ENCODE measurements around the gene ZBTB40. TPM values are rescaled to one million over a fixed set of nuclear protein-coding genes. Genes with fewer than 3 reads are reported as not detected.

The ZBTB40 gene
- total and polyA plus RNA-seq, 9 of the 15 experiments (the other 6 are each of a cell fraction or from before 2014, with no cell fraction given): 2.6 to 26.0 (median 18.8) TPM

DNA sequence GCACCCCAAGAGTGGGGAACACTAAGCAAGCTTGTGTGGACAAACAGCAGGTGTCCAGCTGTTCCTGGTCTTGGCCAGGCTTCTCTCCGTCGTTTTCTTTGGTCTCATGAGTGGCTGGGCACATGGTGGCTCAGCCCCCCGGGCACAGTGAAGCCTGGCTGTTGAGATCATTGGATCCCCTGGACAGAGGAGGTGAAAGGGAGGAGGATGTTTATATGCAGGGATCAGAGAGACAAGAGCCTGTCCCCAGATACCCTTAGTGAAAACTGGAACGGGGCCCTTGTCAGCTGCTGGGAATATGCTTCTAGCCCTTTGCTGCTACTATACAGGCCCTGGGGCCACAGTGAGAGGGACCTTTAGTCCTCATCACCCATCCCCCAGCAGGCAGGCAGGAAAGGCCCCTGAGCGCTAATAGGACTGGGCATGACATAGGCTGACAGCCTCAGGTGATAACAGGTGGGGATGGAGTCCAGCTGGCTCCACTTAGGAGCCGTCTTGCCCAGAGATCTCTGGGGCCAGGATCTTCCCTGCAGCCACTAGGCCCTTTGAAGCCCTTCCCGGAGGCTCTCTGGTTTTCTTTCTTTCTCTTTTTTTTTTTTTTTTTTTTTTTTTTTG is 128.0 kb downstream of the ZBTB40 start (continued):
- TF ChIP-seq, protein P1, sequence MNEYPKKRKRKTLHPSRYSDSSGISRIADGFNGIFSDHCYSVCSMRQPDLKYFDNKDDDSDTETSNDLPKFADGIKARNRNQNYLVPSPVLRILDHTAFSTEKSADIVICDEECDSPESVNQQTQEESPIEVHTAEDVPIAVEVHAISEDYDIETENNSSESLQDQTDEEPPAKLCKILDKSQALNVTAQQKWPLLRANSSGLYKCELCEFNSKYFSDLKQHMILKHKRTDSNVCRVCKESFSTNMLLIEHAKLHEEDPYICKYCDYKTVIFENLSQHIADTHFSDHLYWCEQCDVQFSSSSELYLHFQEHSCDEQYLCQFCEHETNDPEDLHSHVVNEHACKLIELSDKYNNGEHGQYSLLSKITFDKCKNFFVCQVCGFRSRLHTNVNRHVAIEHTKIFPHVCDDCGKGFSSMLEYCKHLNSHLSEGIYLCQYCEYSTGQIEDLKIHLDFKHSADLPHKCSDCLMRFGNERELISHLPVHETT (CRISPR knock-in tag; conservative IDR thresholded peaks at IDR 0.05 in 1 of 2, IDR thresholded peaks at IDR 0.05 in 1 of 2): no peak

Other genes starting within 250 kb of the ZBTB40 start
- not detected in 2 replicates for gene EPHA8, start 111.6 kb downstream of the ZBTB40 start, total RNA-seq (2014; rRNA removed)
- gene EPHA8, start 111.6 kb downstream of the ZBTB40 start, total RNA-seq (2014; rRNA removed; fragmentation: Illumina TruSeq; extraction: Trizol): not detected in 2 replicates
- not detected in 2 replicates for gene EPHA8, start 111.6 kb downstream of the ZBTB40 start, total RNA-seq (2015; rRNA removed; fragmentation: Illumina TruSeq; extraction: Trizol)
- not detected in 2 replicates for gene EPHA8, start 111.6 kb downstream of the ZBTB40 start, total RNA-seq (2021)
- not detected in 2 replicates for gene EPHA8, start 111.6 kb downstream of the ZBTB40 start, polyA plus RNA-seq (2011; rRNA removed)
- not detected in 2 replicates for gene EPHA8, start 111.6 kb downstream of the ZBTB40 start, polyA plus RNA-seq (2014; fragmentation: Illumina TruSeq; extraction: Trizol)
- gene EPHA8, start 111.6 kb downstream of the ZBTB40 start, polyA plus RNA-seq (2014; fragmentation: Nextera tagmentation; extraction: Ambion mirVana): not detected
- not detected in 2 replicates for gene EPHA8, start 111.6 kb downstream of the ZBTB40 start, polyA plus RNA-seq (2014; rRNA removed)
- gene C1QA, start 184.8 kb downstream of the ZBTB40 start, total RNA-seq (2014; rRNA removed): not detected in 2 replicates
- gene C1QA, start 184.8 kb downstream of the ZBTB40 start, total RNA-seq (2014; rRNA removed; fragmentation: Illumina TruSeq; extraction: Trizol): not detected in 2 replicates
- not detected in 2 replicates for gene C1QA, start 184.8 kb downstream of the ZBTB40 start, total RNA-seq (2015; rRNA removed; fragmentation: Illumina TruSeq; extraction: Trizol)
- gene C1QA, start 184.8 kb downstream of the ZBTB40 start, total RNA-seq (2021): 0.71 and 0.94 TPM in 2 replicates
- not detected in 2 replicates for gene C1QA, start 184.8 kb downstream of the ZBTB40 start, polyA plus RNA-seq (2011; rRNA removed)
- gene C1QA, start 184.8 kb downstream of the ZBTB40 start, polyA plus RNA-seq (2014; fragmentation: Illumina TruSeq; extraction: Trizol): not detected in 2 replicates
- gene C1QA, start 184.8 kb downstream of the ZBTB40 start, polyA plus RNA-seq (2014; fragmentation: Nextera tagmentation; extraction: Ambion mirVana): not detected
- gene C1QA, start 184.8 kb downstream of the ZBTB40 start, polyA plus RNA-seq (2014; rRNA removed): not detected in 2 replicates
- not detected in 2 replicates for gene C1QC, start 191.8 kb downstream of the ZBTB40 start, total RNA-seq (2014; rRNA removed)
- gene C1QC, start 191.8 kb downstream of the ZBTB40 start, total RNA-seq (2014; rRNA removed; fragmentation: Illumina TruSeq; extraction: Trizol): not detected in 2 replicates
- gene C1QC, start 191.8 kb downstream of the ZBTB40 start, total RNA-seq (2015; rRNA removed; fragmentation: Illumina TruSeq; extraction: Trizol): not detected in 2 replicates
- gene C1QC, start 191.8 kb downstream of the ZBTB40 start, total RNA-seq (2021): 0.47 and 0.69 TPM in 2 replicates
- not detected in 2 replicates for gene C1QC, start 191.8 kb downstream of the ZBTB40 start, polyA plus RNA-seq (2011; rRNA removed)
- not detected in 2 replicates for gene C1QC, start 191.8 kb downstream of the ZBTB40 start, polyA plus RNA-seq (2014; fragmentation: Illumina TruSeq; extraction: Trizol)
- gene C1QC, start 191.8 kb downstream of the ZBTB40 start, polyA plus RNA-seq (2014; fragmentation: Nextera tagmentation; extraction: Ambion mirVana): not detected
- not detected in 2 replicates for gene C1QC, start 191.8 kb downstream of the ZBTB40 start, polyA plus RNA-seq (2014; rRNA removed)
- gene C1QB, start 201.4 kb downstream of the ZBTB40 start, total RNA-seq (2014; rRNA removed): not detected in 2 replicates
- not detected in 2 replicates for gene C1QB, start 201.4 kb downstream of the ZBTB40 start, total RNA-seq (2014; rRNA removed; fragmentation: Illumina TruSeq; extraction: Trizol)
- not detected in 2 replicates for gene C1QB, start 201.4 kb downstream of the ZBTB40 start, total RNA-seq (2015; rRNA removed; fragmentation: Illumina TruSeq; extraction: Trizol)
- gene C1QB, start 201.4 kb downstream of the ZBTB40 start, total RNA-seq (2021): 0.51 and 0.55 TPM in 2 replicates
- gene C1QB, start 201.4 kb downstream of the ZBTB40 start, polyA plus RNA-seq (2011; rRNA removed): not detected in 2 replicates
- not detected in 2 replicates for gene C1QB, start 201.4 kb downstream of the ZBTB40 start, polyA plus RNA-seq (2014; fragmentation: Illumina TruSeq; extraction: Trizol)
- not detected for gene C1QB, start 201.4 kb downstream of the ZBTB40 start, polyA plus RNA-seq (2014; fragmentation: Nextera tagmentation; extraction: Ambion mirVana)
- gene C1QB, start 201.4 kb downstream of the ZBTB40 start, polyA plus RNA-seq (2014; rRNA removed): not detected in 2 replicates

All from K562 (cell line).